ENCODE results near the gene UBR1.
"Not testable (repeated sequence)": the region's sequence is repeated elsewhere in the genome, so short reads cannot be mapped to it uniquely, and the experiment has no call there.

Gene UBR1

GRCh38 chr15:43105778-43106485, at the start of gene UBR1:
Gene UBR1, minus strand, starts transcription at chr15:43106038. Its CDS starts 16 bp downstream, at chr15:43106022.
- peak; percentile 35 to 93 (median 82) for DNase-seq

GRCh38 chr15:43153269-43153668, 47.4 kb upstream of the UBR1 start:
- DNase-seq: no peak

- no peak for DNase-seq
Observed at GRCh38 chr15:43151688-43152087, 45.9 kb upstream of the UBR1 start.

- no peak for DNase-seq
Observed at GRCh38 chr15:43150191-43150929, 44.5 kb upstream of the UBR1 start.

- DNase-seq: no peak
Observed at GRCh38 chr15:43146184-43146583, 40.3 kb upstream of the UBR1 start.

- DNase-seq: no peak
Observed at GRCh38 chr15:43144512-43144911, 38.7 kb upstream of the UBR1 start.

- no peak for DNase-seq
Observed at GRCh38 chr15:43143203-43143941, 37.5 kb upstream of the UBR1 start.

GRCh38 chr15:43135351-43135750, 29.5 kb upstream of the UBR1 start:
- DNase-seq: no peak

GRCh38 chr15:43134157-43134635, 28.4 kb upstream of the UBR1 start:
- peak in 11 of 56 donors; percentile 2 to 48 (median 26) for DNase-seq

- DNase-seq: peak in 55 of 56 donors; percentile 12 to 77 (median 54)
Observed at GRCh38 chr15:43133430-43134156, 27.8 kb upstream of the UBR1 start, which contains the start of gene TMEM62. Gene TMEM62, plus strand, starts transcription at chr15:43133586. Its CDS starts 217 bp downstream, at chr15:43133803.

- DNase-seq: peak in 2 of 56 donors; percentile 2 to 11
Observed at GRCh38 chr15:43132830-43133429, 27.1 kb upstream of the UBR1 start.

GRCh38 chr15:43128980-43129335, 23.1 kb upstream of the UBR1 start:
- no peak for DNase-seq

- not testable (repeated sequence) for DNase-seq
Observed at GRCh38 chr15:43128174-43128979, 22.5 kb upstream of the UBR1 start.

- no peak for DNase-seq
Observed at GRCh38 chr15:43127752-43128151, 21.9 kb upstream of the UBR1 start.

GRCh38 chr15:43126356-43126755, 20.5 kb upstream of the UBR1 start:
- DNase-seq: no peak

GRCh38 chr15:43125100-43125661, 19.3 kb upstream of the UBR1 start:
- DNase-seq: no peak

- no peak for DNase-seq
Observed at GRCh38 chr15:43121863-43122262, 16.0 kb upstream of the UBR1 start.

GRCh38 chr15:43118829-43119228, 13.0 kb upstream of the UBR1 start:
- no peak for DNase-seq

GRCh38 chr15:43118286-43118685, 12.4 kb upstream of the UBR1 start:
- DNase-seq: no peak

GRCh38 chr15:43111354-43111753, 5.5 kb upstream of the UBR1 start:
- no peak for DNase-seq
